IMR-90 (cell line): ENCODE data around the gene CES4A. TPM values are rescaled to one million over a fixed set of nuclear protein-coding genes. Genes with fewer than 3 reads are reported as not detected.

Source experiments
- ATAC-seq: fragments of 200-7000 bp; cut with Tn5 transposase; 2 replicates; pipeline ENCODE4 v1.9.1; 2020; ENCODE audit warnings: low read depth, mild to moderate bottlenecking, moderate library complexity
- BruUV-seq: library from RNA; stranded (reverse); fragments of 400-500 nt; replicated peaks from 2 replicates; lab custom pipeline; 2021; lab: Mats Ljungman, UMichigan
- CTCF ChIA-PET: fragments of 300-600 bp; formaldehyde crosslinking; extraction: SDS; loops from one replicate; lab custom pipeline; 2021; ENCODE audit warnings: antibody characterized with exemption; lab: Yijun Ruan, JAX
- POLR2A ChIA-PET: fragments of 300-600 bp; sonication (Branson Sonifier 250); formaldehyde crosslinking; loops from one replicate; lab custom pipeline; 2022; ENCODE audit warnings: antibody characterized with exemption; ENCODE audit not compliant: unreplicated experiment; lab: Charles Lee
- DNase-seq: peaks from one replicate; pipeline ENCODE4 v3.0.0; 2013
- H2AFZ ChIP-seq: replicated peaks from 2 replicates; pipeline ENCODE3; 2013; ENCODE audit warnings: low read length, mild to moderate bottlenecking; ENCODE audit not compliant: poor library complexity
- H2AK5ac ChIP-seq: 2 replicates; pipeline ENCODE4 v1.6.1; 2013; ENCODE audit warnings: low read depth, low read length, inconsistent platforms
- H2AK9ac ChIP-seq: replicated peaks from 2 replicates; pipeline ENCODE3; 2013; ENCODE audit warnings: mild to moderate bottlenecking, low read depth, low read length, moderate library complexity; ENCODE audit not compliant: poor library complexity
- H2BK120ac ChIP-seq: 2 replicates; pipeline ENCODE4 v1.6.1; 2013; ENCODE audit warnings: low read depth, low read length, inconsistent platforms
- H2BK15ac ChIP-seq: 3 replicates; pipeline ENCODE4 v1.6.1; 2013; ENCODE audit warnings: low read depth, low read length, inconsistent platforms
- H2BK20ac ChIP-seq: 2 replicates; pipeline ENCODE4 v1.6.1; 2013; ENCODE audit warnings: low read depth, mild to moderate bottlenecking, inconsistent platforms, low read length, moderate library complexity
- H2BK5ac ChIP-seq: 2 replicates; pipeline ENCODE4 v1.6.1; 2013; ENCODE audit warnings: mild to moderate bottlenecking, low read depth, low read length, inconsistent platforms; ENCODE audit not compliant: poor library complexity, severe bottlenecking
- H3K14ac ChIP-seq: replicated peaks from 2 replicates; pipeline ENCODE4 v1.6.1; 2013; ENCODE audit warnings: low read depth, low read length, inconsistent platforms
- H3K18ac ChIP-seq: 2 replicates; pipeline ENCODE4 v1.6.1; 2013; ENCODE audit warnings: low read depth, low read length, control low read depth
- H3K23ac ChIP-seq: 2 replicates; pipeline ENCODE4 v1.6.1; 2013; ENCODE audit warnings: low read depth, low read length, inconsistent platforms
- H3K27ac ChIP-seq: 2 replicates; pipeline ENCODE4 v1.5.1; 2013; ENCODE audit warnings: mild to moderate bottlenecking, control low read depth, low read length; ENCODE audit not compliant: insufficient read depth
- H3K27me3 ChIP-seq: 2 replicates; pipeline ENCODE4 v1.6.1; 2013; ENCODE audit warnings: low read length; ENCODE audit not compliant: control insufficient read depth, insufficient read depth
- H3K36me3 ChIP-seq: 2 replicates; pipeline ENCODE4 v1.6.1; 2013; ENCODE audit warnings: low read length, mixed read lengths; ENCODE audit not compliant: control insufficient read depth, insufficient read depth
- H3K4ac ChIP-seq: 2 replicates; pipeline ENCODE4 v1.6.1; 2013; ENCODE audit warnings: low read depth, low read length, inconsistent platforms
- H3K4me1 ChIP-seq: 2 replicates; pipeline ENCODE4 v1.6.1; 2013; ENCODE audit warnings: low read length, mixed read lengths; ENCODE audit not compliant: control insufficient read depth, insufficient read depth
- H3K4me2 ChIP-seq: 2 replicates; pipeline ENCODE4 v1.6.1; 2013; ENCODE audit warnings: low read depth, mild to moderate bottlenecking, control low read depth, low read length, moderate library complexity
- H3K4me3 ChIP-seq: 2 replicates; pipeline ENCODE4 v1.5.1; 2013; ENCODE audit warnings: low read depth, mild to moderate bottlenecking, control low read depth, low read length, moderate library complexity; ENCODE audit not compliant: insufficient read depth
- H3K56ac ChIP-seq: 2 replicates; pipeline ENCODE4 v1.6.1; 2013; ENCODE audit warnings: low read length, inconsistent platforms; ENCODE audit not compliant: insufficient read depth; ENCODE audit errors: extremely low read depth
- H3K79me1 ChIP-seq, 2 experiments: 2 replicates each; pipeline ENCODE4 v1.6.1; 2013; ENCODE audit warnings: low read length in 2 of 2, inconsistent platforms in 1 of 2, low read depth in 1 of 2
- H3K9ac ChIP-seq: 2 replicates; pipeline ENCODE4 v1.6.1; 2013; ENCODE audit warnings: low read depth, low read length, control low read depth
- H3K9me1 ChIP-seq: 2 replicates; pipeline ENCODE4 v1.6.1; 2013; ENCODE audit warnings: low read length, inconsistent platforms; ENCODE audit not compliant: insufficient read depth
- H3K9me3 ChIP-seq: 2 replicates; pipeline ENCODE4 v1.6.1; 2013; ENCODE audit warnings: low read length; ENCODE audit not compliant: control insufficient read depth, insufficient read depth
- H4K20me1 ChIP-seq: 2 replicates; pipeline ENCODE4 v1.6.1; 2013; ENCODE audit warnings: low read length, inconsistent platforms; ENCODE audit not compliant: insufficient read depth
- H4K5ac ChIP-seq: 2 replicates; pipeline ENCODE4 v1.6.1; 2013; ENCODE audit warnings: mild to moderate bottlenecking, low read depth, low read length, control low read depth
- H4K8ac ChIP-seq, 2 experiments: 2 replicates each; pipeline ENCODE4 v1.6.1; 2013; ENCODE audit warnings: low read depth in 2 of 2, low read length in 2 of 2, control low read depth in 1 of 2, inconsistent platforms in 1 of 2
- H4K91ac ChIP-seq: 2 replicates; pipeline ENCODE4 v1.6.1; 2013; ENCODE audit warnings: low read depth, low read length, inconsistent platforms; ENCODE audit not compliant: insufficient read depth
- BHLHE40 ChIP-seq: fragments of 150-350 bp; IDR thresholded peaks from 2 replicates; pipeline ENCODE4 v1.6.1; 2016; ENCODE audit warnings: mild to moderate bottlenecking, low read depth, low read length
- FOS ChIP-seq: fragments of 150-350 bp; IDR thresholded peaks from 2 replicates; pipeline ENCODE4 v1.6.1; 2016; ENCODE audit warnings: low read depth, low read length
- NFE2L2 ChIP-seq: fragments of 150-350 bp; IDR thresholded peaks from 2 replicates; pipeline ENCODE4 v1.6.1; 2016; ENCODE audit warnings: low read depth, mild to moderate bottlenecking, low read length
- RCOR1 ChIP-seq: IDR thresholded peaks from 2 replicates; pipeline ENCODE4 v1.6.1; 2012; ENCODE audit warnings: mild to moderate bottlenecking, low read length, improper control_type of control experiment; ENCODE audit not compliant: insufficient replicate concordance
- WGBS, 2 experiments: methylation state at CpG; one replicate each; pipeline versions ENCODE4 v1.1.5 to v1.1.7; 2013; ENCODE audit warnings: missing lambda C conversion rate in 2 of 2; ENCODE audit not compliant: insufficient read length in 1 of 2; ENCODE audit errors: extremely low coverage in 2 of 2; 5-methylcytosine and 5-hydroxymethylcytosine counted together
- dilution Hi-C: fragments of 300-500 bp; cut with HindIII; formaldehyde crosslinking; loops from one replicate; pipeline ENCODE4 v1.14.3; 2018; ENCODE audit warnings: low sequenced_read_pairs; ENCODE audit not compliant: unreplicated experiment
- in situ Hi-C: fragments of 300-500 bp; cut with MboI; formaldehyde crosslinking; loops from 3 replicates; pipeline ENCODE4 v1.14.3; 2019; ENCODE audit warnings: low sequenced_read_pairs, inconsistent platforms, mixed read lengths
- intact Hi-C: fragments of 100-400 bp; cut with micrococcal nuclease; formaldehyde crosslinking; loops from 2 replicates; pipeline ENCODE4 v1.10.0; 2022
- polyA plus RNA-seq, 3 experiments: library from polyadenylated mRNA; depleted of rRNA; stranded (reverse); fragments of >200 nt; gene quantifications; 2 replicates each; pipeline ENCODE4 v1.2.3, GENCODE V29; 2012; ENCODE audit warnings: low replicate concordance in 1 of 3
- total RNA-seq: library from RNA; depleted of rRNA; stranded (reverse); fragments of >200 nt; gene quantifications from 2 replicates; pipeline ENCODE4 v1.2.3, GENCODE V29; 2012
- TF ChIP-seq, protein P1 (sequence below): fragments of 150-350 bp; IDR thresholded peaks from 2 replicates; pipeline ENCODE4 v1.6.1; 2016; ENCODE audit warnings: low read depth, mild to moderate bottlenecking, low read length, moderate library complexity, borderline replicate concordance

Gene CES4A
- total and polyA plus RNA-seq, 2 of the 4 experiments (the other 2 are of a cell fraction): 0.72 to 4.7 TPM

DNA sequence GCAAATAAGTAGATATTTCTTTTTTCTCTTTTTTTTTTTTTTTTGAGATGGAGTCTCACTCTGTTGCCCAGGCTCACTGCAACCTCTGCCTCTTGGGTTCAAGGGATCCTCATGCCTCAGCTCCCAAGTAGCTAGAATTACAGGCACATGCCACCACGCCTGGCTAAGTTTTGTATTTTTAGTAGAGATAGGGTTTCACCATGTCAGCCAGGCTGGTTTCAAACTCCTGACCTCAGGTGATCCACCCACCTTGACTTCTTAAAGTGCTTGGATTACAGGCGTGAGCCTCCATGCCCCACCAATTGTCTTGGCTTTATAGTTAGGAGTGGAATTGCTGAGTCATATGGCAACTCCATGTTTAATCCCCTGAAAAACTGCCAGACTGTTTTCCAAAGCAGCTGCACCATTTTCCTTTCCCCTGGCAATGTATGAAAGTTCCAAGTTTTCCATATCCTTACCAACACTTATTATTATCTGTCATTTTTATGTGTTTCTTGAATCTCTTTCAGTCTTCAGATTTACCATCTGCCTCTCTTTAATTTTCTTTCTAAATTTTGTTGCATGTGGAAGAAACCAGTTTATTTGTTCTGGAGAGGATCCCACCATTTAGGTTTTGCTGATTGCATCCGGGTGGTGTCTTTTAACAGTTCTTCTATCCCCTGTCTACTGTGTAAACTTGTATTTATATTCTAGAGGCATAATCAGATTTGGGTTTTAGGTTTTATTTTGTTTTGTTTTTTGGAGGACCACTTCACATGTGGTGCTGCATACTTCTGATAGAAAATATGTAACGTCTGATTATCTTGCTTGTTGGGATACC lies 37.2 kb upstream of the CES4A start:
- Histone ChIP-seq H3K4ac (no peak overlapping the region), H3K4me3 (no peak overlapping the region), H3K27ac (no peak overlapping the region), H4K20me1 (no peaks in the 10 kb centered on the region), H4K91ac (no peak overlapping the region), H3K4me2 (no peak overlapping the region), H4K8ac (no peak overlapping the region), H3K79me1 (no peaks in the 10 kb centered on the region), H3K9me1 (no peaks in the 10 kb centered on the region), H3K23ac (no peak overlapping the region), H3K56ac (no peak overlapping the region), H2BK120ac (no peak overlapping the region), H3K27me3 (peaks cover 16% of the 10 kb centered on the region; the same call in 1 of the 2 replicates), H3K4me1 (peaks cover 6% of the 10 kb centered on the region), H2BK15ac (no peak overlapping the region), H2AK5ac (no peak overlapping the region), H4K5ac (no peak overlapping the region), H3K18ac (no peak overlapping the region), H3K14ac (no peak overlapping the region), H2BK20ac (no peak overlapping the region), H3K36me3 (no peaks in the 10 kb centered on the region), H2BK5ac (no peak overlapping the region), H2AFZ (no peak overlapping the region), H3K9ac (no peak overlapping the region), H2AK9ac (no peak overlapping the region), H3K9me3 (peaks cover 2% of the 10 kb centered on the region; the same call in 1 of the 2 replicates)
- DNase-seq: peak; percentile 8
- WGBS, 2 experiments: no CpG with 5 or more reads among the region's 4 CpGs
- in situ Hi-C loops (no loop called here), intact Hi-C loops (no loop called here), dilution Hi-C loops (no loop called here)
- no peak for ATAC-seq
- BruUV-seq: no TSS peak
- POLR2A ChIA-PET: no interaction called here
- CTCF ChIA-PET: no interaction called here
- no peak for TF ChIP-seq RCOR1
- TF ChIP-seq BHLHE40: no peak
- TF ChIP-seq NFE2L2: peak; percentile 82
- TF ChIP-seq, protein P1, sequence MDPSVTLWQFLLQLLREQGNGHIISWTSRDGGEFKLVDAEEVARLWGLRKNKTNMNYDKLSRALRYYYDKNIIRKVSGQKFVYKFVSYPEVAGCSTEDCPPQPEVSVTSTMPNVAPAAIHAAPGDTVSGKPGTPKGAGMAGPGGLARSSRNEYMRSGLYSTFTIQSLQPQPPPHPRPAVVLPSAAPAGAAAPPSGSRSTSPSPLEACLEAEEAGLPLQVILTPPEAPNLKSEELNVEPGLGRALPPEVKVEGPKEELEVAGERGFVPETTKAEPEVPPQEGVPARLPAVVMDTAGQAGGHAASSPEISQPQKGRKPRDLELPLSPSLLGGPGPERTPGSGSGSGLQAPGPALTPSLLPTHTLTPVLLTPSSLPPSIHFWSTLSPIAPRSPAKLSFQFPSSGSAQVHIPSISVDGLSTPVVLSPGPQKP: no peak
- TF ChIP-seq FOS: no peak
